Measurements from ENCODE around the gene TET2.

TET2 gene

DNA sequence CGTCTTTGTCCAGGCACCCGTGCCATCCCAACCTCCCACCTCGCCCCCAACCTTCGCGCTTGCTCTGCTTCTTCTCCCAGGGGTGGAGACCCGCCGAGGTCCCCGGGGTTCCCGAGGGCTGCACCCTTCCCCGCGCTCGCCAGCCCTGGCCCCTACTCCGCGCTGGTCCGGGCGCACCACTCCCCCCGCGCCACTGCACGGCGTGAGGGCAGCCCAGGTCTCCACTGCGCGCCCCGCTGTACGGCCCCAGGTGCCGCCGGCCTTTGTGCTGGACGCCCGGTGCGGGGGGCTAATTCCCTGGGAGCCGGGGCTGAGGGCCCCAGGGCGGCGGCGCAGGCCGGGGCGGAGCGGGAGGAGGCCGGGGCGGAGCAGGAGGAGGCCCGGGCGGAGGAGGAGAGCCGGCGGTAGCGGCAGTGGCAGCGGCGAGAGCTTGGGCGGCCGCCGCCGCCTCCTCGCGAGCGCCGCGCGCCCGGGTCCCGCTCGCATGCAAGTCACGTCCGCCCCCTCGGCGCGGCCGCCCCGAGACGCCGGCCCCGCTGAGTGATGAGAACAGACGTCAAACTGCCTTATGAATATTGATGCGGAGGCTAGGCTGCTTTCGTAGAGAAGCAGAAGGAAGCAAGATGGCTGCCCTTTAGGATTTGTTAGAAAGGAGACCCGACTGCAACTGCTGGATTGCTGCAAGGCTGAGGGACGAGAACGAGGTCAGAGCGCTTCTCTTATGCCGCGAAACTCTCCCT is at the start of gene TET2:
Gene TET2, plus strand, starts transcription at position 601 of the 740 bp plus-strand sequence. CDS start 87,067 bp downstream, outside the sequence.
- DNase-seq = peak; percentile 54 to 68 (median 60)

GRCh38 chr4:105102016-105102415 is 44.7 kb upstream of the TET2 start:
- DNase-seq = no peak

DNA sequence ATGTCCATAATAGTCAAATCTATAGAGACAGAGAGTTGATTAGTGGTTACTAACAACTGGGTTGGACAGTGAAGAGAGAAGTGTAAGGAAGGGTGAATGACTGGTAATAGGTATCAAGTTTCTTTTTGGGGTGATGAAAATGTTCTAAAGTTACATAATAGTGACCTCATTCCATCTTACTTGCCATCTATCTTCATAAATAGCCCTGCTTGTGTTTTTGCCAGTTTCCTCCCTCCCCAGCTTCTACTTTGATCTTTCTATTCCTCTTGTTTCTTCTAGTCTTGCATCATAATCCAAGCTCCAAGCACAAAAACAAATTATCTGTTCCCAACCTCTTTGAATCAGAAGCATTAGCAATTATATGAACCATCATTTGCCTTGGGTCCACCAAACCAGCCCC is 40.2 kb upstream of the TET2 start:
- no peak for DNase-seq

DNA sequence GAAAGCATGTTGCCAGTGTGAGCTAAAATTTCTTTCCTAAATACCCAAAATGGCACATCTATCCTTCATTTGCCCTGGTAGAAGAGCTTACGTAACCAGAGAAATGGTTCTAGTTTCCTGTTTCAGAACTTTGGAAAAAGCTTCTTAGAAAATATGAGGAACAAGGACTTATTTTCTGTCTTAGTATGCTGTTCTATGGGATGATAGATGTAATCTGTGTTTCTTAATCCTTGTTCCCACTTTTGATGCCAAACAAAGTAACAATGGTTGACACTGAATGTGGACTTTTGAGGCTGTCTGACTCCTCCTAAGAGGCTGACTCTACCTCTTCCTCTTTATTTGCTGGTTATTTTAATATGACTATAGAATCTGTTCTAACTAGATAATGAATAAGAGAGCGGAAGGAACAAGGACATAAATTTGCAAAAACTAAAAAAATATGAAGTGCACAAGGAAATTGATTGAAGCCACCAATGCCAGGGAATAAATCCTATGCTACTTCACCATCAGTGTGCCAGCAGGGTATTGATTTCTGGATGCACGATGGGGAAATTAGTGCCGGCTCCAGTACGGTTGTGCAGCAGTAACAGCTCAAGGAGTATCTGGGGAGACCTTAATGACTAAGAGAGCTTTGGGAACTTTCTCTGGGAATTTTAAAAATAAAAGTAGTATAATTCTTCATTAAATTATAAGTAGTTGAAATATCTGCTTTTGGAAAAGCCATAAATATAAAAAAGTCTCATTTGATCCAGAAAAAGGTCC is 39.4 kb upstream of the TET2 start:
- no peak for DNase-seq

DNA sequence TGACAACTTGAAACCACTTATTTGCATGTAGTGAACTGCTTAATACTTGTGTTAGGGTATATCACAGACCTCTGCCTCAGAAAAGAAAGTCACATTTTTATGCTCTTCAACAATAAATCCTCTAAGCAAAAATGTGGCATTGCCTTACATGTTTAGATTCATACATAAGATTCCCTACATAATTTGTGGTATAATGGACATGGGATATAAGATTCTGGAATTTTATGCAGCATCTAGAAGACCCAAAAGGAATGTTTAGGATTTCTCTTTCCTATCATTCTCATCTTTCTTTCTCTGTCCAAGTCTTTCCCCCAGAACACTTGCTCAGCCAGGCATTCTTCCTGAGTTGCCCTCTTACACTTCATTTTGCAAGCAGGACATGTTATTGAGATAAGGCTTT is 37.7 kb upstream of the TET2 start:
- no peak for DNase-seq

DNA sequence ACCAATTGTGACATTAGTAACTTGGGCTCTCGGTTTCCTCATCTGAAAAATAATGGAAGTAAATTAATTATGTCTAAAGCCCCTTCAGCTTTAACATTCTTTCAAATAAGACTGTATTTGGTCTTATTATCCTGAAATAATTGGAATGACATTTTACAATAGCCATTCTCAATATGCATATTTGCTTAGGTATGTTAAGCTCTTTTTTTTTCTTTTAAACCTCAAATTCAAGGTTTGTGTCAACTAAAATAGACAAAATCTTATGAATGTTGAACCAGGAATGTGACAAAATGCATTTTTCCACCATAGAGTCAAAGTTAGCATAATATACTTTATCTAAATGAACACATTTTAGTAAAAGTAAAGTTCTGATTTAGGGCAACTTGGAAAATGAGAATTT is 34.4 kb upstream of the TET2 start:
- DNase-seq = no peak

- DNase-seq = no peak
Observed at GRCh38 chr4:105113800-105114199, 32.9 kb upstream of the TET2 start.

- DNase-seq = no peak
Observed at GRCh38 chr4:105116616-105117319, 29.9 kb upstream of the TET2 start.

DNA sequence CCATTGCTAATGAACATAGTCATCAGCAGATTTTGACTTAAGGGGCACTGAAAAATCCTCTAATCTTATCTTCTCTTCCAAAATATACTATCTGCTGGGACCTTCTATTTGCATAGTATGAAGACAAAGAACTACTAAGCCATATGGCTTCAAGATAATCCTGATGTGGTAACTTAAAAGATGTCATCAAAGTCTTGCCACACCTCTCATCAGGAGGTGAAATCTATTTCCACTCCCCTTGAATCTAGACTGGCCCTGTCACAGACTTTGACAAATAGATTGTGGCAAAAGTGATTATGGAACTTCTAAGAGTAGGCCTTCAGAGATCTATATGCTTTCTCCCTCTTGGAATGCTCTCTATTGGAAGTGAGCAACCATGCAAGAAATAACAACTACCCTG is 27.3 kb upstream of the TET2 start:
- no peak for DNase-seq

DNA sequence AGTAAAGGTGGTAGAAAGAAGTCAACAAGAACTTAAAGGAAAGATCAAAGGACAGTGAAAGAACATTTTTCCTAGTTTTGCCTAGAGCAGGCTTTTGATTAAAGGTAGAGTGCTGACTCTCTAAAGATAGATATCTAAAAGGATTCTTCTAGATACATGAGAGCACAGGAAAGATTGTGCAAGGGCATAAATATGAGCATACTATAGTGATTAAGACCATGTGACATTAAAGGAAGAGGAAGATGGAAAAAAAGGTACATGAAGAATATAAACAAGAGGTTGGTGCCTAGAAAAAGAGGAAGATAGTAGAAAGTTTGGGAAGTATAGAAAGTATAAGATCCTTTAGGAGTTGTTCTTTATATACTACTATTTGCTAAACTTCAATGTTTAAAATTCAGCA is 26.1 kb upstream of the TET2 start:
- no peak for DNase-seq

- DNase-seq = no peak
Observed at GRCh38 chr4:105122350-105122749, 24.3 kb upstream of the TET2 start.

- no peak for DNase-seq
Observed at GRCh38 chr4:105126311-105127169, 20.1 kb upstream of the TET2 start.

DNA sequence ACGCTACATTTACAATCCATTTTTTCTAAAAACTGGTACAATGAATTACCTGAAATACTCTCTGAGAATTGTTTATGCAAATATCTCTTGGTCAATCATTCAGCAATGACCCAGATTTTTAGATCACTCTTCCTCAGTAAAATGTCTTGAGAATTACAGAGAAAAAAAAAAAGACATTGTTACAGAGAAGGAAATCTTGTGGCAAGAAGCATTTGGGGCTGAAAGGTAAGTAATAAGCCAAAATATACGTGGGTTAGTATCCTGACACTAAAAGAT is 19.6 kb upstream of the TET2 start:
- DNase-seq = no peak

GRCh38 chr4:105128208-105128607 is 18.5 kb upstream of the TET2 start:
- DNase-seq = no peak

- no peak for DNase-seq
Observed at GRCh38 chr4:105129286-105130040, 17.2 kb upstream of the TET2 start.

DNA sequence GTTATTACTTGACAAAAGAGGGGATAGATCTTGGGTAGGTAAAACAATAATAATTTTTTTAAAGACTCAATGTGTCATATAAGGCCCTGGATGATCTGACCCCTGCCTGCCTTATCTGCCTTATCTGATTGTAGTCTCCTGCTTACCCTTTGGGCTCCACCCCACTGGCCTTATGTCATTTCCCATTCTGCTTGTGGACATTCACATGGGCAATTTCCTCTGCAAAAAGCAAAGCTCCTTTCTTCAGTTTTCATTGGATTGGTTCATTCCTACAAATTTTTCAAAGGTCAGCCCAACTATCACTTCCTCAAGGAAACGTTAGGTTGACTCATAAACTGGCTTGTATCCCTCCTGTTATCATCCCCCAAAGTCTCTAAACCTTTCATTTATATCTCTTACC is 15.7 kb upstream of the TET2 start:
- DNase-seq = no peak

DNA sequence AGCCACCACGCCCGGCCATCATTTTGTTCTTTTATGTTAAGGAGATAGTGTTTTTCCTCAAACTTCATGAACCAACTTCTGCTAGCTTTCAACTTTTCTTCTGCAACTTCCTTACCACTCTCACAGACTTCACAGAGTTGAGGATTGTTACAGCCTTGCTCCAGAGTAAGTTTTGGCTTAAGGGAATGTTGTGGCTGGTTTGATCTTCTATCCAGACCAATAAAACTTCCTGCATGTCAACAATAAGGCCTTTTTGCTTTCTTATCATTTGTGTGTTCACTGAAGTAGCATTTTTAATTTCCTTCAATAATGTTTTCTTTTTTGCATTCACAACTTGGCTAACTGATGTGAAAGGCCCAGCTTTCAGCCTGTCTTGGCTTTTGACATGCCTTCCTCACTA is 12.7 kb upstream of the TET2 start:
- no peak for DNase-seq

DNA sequence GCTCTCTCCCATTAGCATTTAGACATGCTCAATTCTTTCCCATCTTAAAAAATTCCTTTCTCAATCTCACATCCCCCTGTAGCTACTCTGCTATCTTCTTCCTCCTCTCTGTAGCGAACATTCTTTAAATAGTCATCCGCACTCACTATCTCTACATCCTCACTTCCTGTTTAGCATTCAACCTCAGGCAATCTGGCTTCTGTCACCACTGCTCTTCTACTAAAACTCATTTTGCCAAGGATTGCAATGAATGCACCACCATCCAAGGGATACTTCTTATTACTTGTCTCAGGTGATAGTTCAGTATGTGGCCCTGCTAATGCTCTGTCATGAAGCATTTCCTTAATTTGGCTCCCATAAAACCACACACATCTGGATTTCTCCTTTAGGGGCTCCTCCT is 10.9 kb upstream of the TET2 start:
- no peak for DNase-seq

- no peak for DNase-seq
Observed at GRCh38 chr4:105137121-105137875, 9.4 kb upstream of the TET2 start.

DNA sequence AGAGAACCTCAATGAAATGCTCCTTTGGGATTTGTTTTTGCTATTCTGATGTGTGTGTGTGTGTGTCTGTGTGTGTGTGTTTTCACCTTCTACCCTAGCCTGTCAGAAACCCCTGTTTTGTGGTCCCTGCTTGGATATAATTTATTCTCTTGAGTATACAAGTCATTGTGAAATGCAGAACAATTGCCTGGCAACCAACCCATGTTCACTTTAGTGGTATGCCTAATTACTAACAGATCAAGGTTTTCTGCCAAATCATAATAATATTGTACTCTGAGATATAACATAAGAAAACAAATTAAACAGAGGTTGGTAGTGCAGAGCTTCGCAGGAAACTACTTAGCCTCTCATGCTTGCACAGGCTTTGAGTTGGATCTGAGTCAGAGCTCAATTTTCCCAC is 7.0 kb upstream of the TET2 start:
- DNase-seq = no peak

DNA sequence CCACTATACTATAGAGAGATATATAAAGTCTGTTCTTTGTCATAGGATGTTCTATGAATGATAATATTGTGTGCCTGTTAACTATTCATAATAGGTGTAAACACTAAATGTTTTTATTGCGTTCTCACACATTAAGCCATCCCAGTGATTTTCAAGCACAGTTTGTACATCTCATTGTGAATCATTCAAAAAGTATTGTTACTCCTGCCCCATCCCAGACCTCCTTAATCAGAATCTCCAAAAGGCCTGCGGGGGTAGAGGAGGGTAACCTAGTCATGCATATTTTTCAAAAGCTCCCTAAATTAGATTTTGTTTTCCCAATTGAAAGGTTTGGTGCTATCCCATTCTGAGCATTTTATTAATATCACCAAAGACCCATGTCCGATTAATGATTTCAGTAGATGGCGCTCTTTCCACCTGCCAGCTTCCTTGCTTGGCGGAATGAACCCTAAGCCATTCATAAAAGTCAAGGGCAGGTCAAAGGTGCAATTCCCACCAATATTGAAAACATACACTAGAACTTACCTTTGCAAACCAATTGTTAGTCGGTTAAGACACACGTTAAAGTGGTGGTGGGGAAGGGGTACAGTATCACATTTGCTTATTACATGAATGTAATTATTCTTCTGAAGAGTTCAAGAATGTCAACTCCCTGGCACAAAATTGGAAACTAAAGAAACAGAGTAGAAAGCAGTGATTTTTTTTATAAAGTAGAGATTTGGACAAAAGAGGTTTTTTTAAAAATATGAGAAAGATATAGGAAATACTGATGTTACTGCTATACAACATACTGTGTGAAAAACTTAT is 5.8 kb upstream of the TET2 start:
- DNase-seq = peak in 2 of 4 experiments; percentile 2 to 10
